ENCODE measurements around the gene MYL6.

Gene MYL6

GRCh38 chr12:56129206-56129941 is 28.8 kb upstream of the MYL6 start:
- H3K27ac ChIP-seq (ENCODE audit: low read depth, low read length): peak overlapping the region; percentile 45
- H3K9me3 ChIP-seq (ENCODE audit: control insufficient read depth in 1 of 2, low read length in 2 of 2): no peaks in the 10 kb centered on the region
- H3K36me3 ChIP-seq (ENCODE audit: control insufficient read depth in 1 of 2, insufficient read depth in 2 of 2, low read length in 2 of 2): peaks cover 30 to 38% of the 10 kb centered on the region in 2 donors
- H3K9ac ChIP-seq (ENCODE audit: low read depth in 1 of 2, low read length in 2 of 2): peak overlapping the region; percentile 84 to 94
- peaks cover 26 to 39% of the 10 kb centered on the region in 2 donors for H3K4me1 ChIP-seq (ENCODE audit: control insufficient read depth in 1 of 2, insufficient read depth in 2 of 2, low read length in 2 of 2)
- H3K27me3 ChIP-seq (ENCODE audit: control insufficient read depth in 1 of 2, insufficient read depth in 2 of 2, low read length in 2 of 2): no peaks in the 10 kb centered on the region
- H3K4me3 ChIP-seq (ENCODE audit: low read depth in 1 of 2, low read length in 2 of 2): peak overlapping the region; percentile 88 to 92

GRCh38 chr12:56129942-56130495 is 28.1 kb upstream of the MYL6 start:
- H3K27me3 ChIP-seq (ENCODE audit: control insufficient read depth in 1 of 2, insufficient read depth in 2 of 2, low read length in 2 of 2): no peaks in the 10 kb centered on the region
- peaks cover 26 to 39% of the 10 kb centered on the region in 2 donors for H3K4me1 ChIP-seq (ENCODE audit: control insufficient read depth in 1 of 2, insufficient read depth in 2 of 2, low read length in 2 of 2)
- H3K9ac ChIP-seq (ENCODE audit: low read depth in 1 of 2, low read length in 2 of 2): peak overlapping the region in 1 of 2 donors; percentile 94
- peaks cover 32 to 38% of the 10 kb centered on the region in 2 donors for H3K36me3 ChIP-seq (ENCODE audit: control insufficient read depth in 1 of 2, insufficient read depth in 2 of 2, low read length in 2 of 2)
- H3K4me3 ChIP-seq (ENCODE audit: low read depth in 1 of 2, low read length in 2 of 2): peak overlapping the region; percentile 88 to 92
- H3K9me3 ChIP-seq (ENCODE audit: control insufficient read depth in 1 of 2, low read length in 2 of 2): no peaks in the 10 kb centered on the region
- no peak overlapping the region for H3K27ac ChIP-seq (ENCODE audit: low read depth, low read length)

- Histone ChIP-seq H3K4me1 (ENCODE audit: control insufficient read depth in 1 of 2, insufficient read depth in 2 of 2, low read length in 2 of 2) (peaks cover 20 to 33% of the 10 kb centered on the region in 2 donors), H3K9ac (ENCODE audit: low read depth in 1 of 2, low read length in 2 of 2) (no peak overlapping the region), H3K4me3 (ENCODE audit: low read depth in 1 of 2, low read length in 2 of 2) (no peak overlapping the region), H3K27ac (ENCODE audit: low read depth, low read length) (no peak overlapping the region), H3K27me3 (ENCODE audit: control insufficient read depth in 1 of 2, insufficient read depth in 2 of 2, low read length in 2 of 2) (no peaks in the 10 kb centered on the region), H3K9me3 (ENCODE audit: control insufficient read depth in 1 of 2, low read length in 2 of 2) (no peaks in the 10 kb centered on the region), H3K36me3 (ENCODE audit: control insufficient read depth in 1 of 2, insufficient read depth in 2 of 2, low read length in 2 of 2) (peaks cover 32 to 41% of the 10 kb centered on the region in 2 donors)
Measured at GRCh38 chr12:56130876-56131275, 27.3 kb upstream of the MYL6 start.

GRCh38 chr12:56134897-56135296 is 23.3 kb upstream of the MYL6 start:
- H3K4me3 ChIP-seq (ENCODE audit: low read depth in 1 of 2, low read length in 2 of 2): no peak overlapping the region
- no peak overlapping the region for H3K9ac ChIP-seq (ENCODE audit: low read depth in 1 of 2, low read length in 2 of 2)
- H3K36me3 ChIP-seq (ENCODE audit: control insufficient read depth in 1 of 2, insufficient read depth in 2 of 2, low read length in 2 of 2): peaks cover 50 to 67% of the 10 kb centered on the region in 2 donors
- no peaks in the 10 kb centered on the region for H3K27me3 ChIP-seq (ENCODE audit: control insufficient read depth in 1 of 2, insufficient read depth in 2 of 2, low read length in 2 of 2)
- no peak overlapping the region for H3K27ac ChIP-seq (ENCODE audit: low read depth, low read length)
- H3K9me3 ChIP-seq (ENCODE audit: control insufficient read depth in 1 of 2, low read length in 2 of 2): no peaks in the 10 kb centered on the region
- peaks cover 0 to 4% of the 10 kb centered on the region in 2 donors for H3K4me1 ChIP-seq (ENCODE audit: control insufficient read depth in 1 of 2, insufficient read depth in 2 of 2, low read length in 2 of 2)

GRCh38 chr12:56137853-56138571 is 20.1 kb upstream of the MYL6 start:
- H3K9me3 ChIP-seq (ENCODE audit: control insufficient read depth in 1 of 2, low read length in 2 of 2): no peaks in the 10 kb centered on the region
- H3K27me3 ChIP-seq (ENCODE audit: control insufficient read depth in 1 of 2, insufficient read depth in 2 of 2, low read length in 2 of 2): no peaks in the 10 kb centered on the region
- no peaks in the 10 kb centered on the region for H3K4me1 ChIP-seq (ENCODE audit: control insufficient read depth in 1 of 2, insufficient read depth in 2 of 2, low read length in 2 of 2)
- H3K9ac ChIP-seq (ENCODE audit: low read depth in 1 of 2, low read length in 2 of 2): no peak overlapping the region
- no peak overlapping the region for H3K4me3 ChIP-seq (ENCODE audit: low read depth in 1 of 2, low read length in 2 of 2)
- peaks cover 46 to 63% of the 10 kb centered on the region in 2 donors for H3K36me3 ChIP-seq (ENCODE audit: control insufficient read depth in 1 of 2, insufficient read depth in 2 of 2, low read length in 2 of 2)
- H3K27ac ChIP-seq (ENCODE audit: low read depth, low read length): no peak overlapping the region

GRCh38 chr12:56141946-56142784 is 16.0 kb upstream of the MYL6 start:
- H3K9me3 ChIP-seq (ENCODE audit: control insufficient read depth in 1 of 2, low read length in 2 of 2): no peaks in the 10 kb centered on the region
- no peaks in the 10 kb centered on the region for H3K27me3 ChIP-seq (ENCODE audit: control insufficient read depth in 1 of 2, insufficient read depth in 2 of 2, low read length in 2 of 2)
- no peak overlapping the region for H3K4me3 ChIP-seq (ENCODE audit: low read depth in 1 of 2, low read length in 2 of 2)
- no peak overlapping the region for H3K9ac ChIP-seq (ENCODE audit: low read depth in 1 of 2, low read length in 2 of 2)
- H3K36me3 ChIP-seq (ENCODE audit: control insufficient read depth in 1 of 2, insufficient read depth in 2 of 2, low read length in 2 of 2): peaks cover 41 to 62% of the 10 kb centered on the region in 2 donors
- H3K27ac ChIP-seq (ENCODE audit: low read depth, low read length): no peak overlapping the region
- peaks cover 6% of the 10 kb centered on the region in 2 donors for H3K4me1 ChIP-seq (ENCODE audit: control insufficient read depth in 1 of 2, insufficient read depth in 2 of 2, low read length in 2 of 2)

GRCh38 chr12:56143217-56143616 is 14.9 kb upstream of the MYL6 start:
- H3K4me1 ChIP-seq (ENCODE audit: control insufficient read depth in 1 of 2, insufficient read depth in 2 of 2, low read length in 2 of 2): peaks cover 6% of the 10 kb centered on the region in 2 donors
- no peak overlapping the region for H3K27ac ChIP-seq (ENCODE audit: low read depth, low read length)
- no peak overlapping the region for H3K9ac ChIP-seq (ENCODE audit: low read depth in 1 of 2, low read length in 2 of 2)
- no peaks in the 10 kb centered on the region for H3K9me3 ChIP-seq (ENCODE audit: control insufficient read depth in 1 of 2, low read length in 2 of 2)
- no peaks in the 10 kb centered on the region for H3K27me3 ChIP-seq (ENCODE audit: control insufficient read depth in 1 of 2, insufficient read depth in 2 of 2, low read length in 2 of 2)
- no peak overlapping the region for H3K4me3 ChIP-seq (ENCODE audit: low read depth in 1 of 2, low read length in 2 of 2)
- H3K36me3 ChIP-seq (ENCODE audit: control insufficient read depth in 1 of 2, insufficient read depth in 2 of 2, low read length in 2 of 2): peaks cover 36 to 51% of the 10 kb centered on the region in 2 donors

GRCh38 chr12:56143870-56144269 is 14.3 kb upstream of the MYL6 start:
- H3K27ac ChIP-seq (ENCODE audit: low read depth, low read length): no peak overlapping the region

GRCh38 chr12:56145217-56145616 is 12.9 kb upstream of the MYL6 start:
- Histone ChIP-seq H3K36me3 (ENCODE audit: control insufficient read depth in 1 of 2, insufficient read depth in 2 of 2, low read length in 2 of 2) (peaks cover 30 to 44% of the 10 kb centered on the region in 2 donors), H3K9ac (ENCODE audit: low read depth in 1 of 2, low read length in 2 of 2) (no peak overlapping the region), H3K27ac (ENCODE audit: low read depth, low read length) (no peak overlapping the region), H3K4me1 (ENCODE audit: control insufficient read depth in 1 of 2, insufficient read depth in 2 of 2, low read length in 2 of 2) (peaks cover 6% of the 10 kb centered on the region in 2 donors), H3K27me3 (ENCODE audit: control insufficient read depth in 1 of 2, insufficient read depth in 2 of 2, low read length in 2 of 2) (no peaks in the 10 kb centered on the region), H3K9me3 (ENCODE audit: control insufficient read depth in 1 of 2, low read length in 2 of 2) (no peaks in the 10 kb centered on the region), H3K4me3 (ENCODE audit: low read depth in 1 of 2, low read length in 2 of 2) (no peak overlapping the region)

More at GRCh38 chr12:56143870-56144269, 14.3 kb upstream of the MYL6 start:
- Histone ChIP-seq H3K4me3 (ENCODE audit: low read depth in 1 of 2, low read length in 2 of 2) (no peak overlapping the region), H3K9ac (ENCODE audit: low read depth in 1 of 2, low read length in 2 of 2) (no peak overlapping the region), H3K4me1 (ENCODE audit: control insufficient read depth in 1 of 2, insufficient read depth in 2 of 2, low read length in 2 of 2) (peaks cover 6% of the 10 kb centered on the region in 2 donors), H3K36me3 (ENCODE audit: control insufficient read depth in 1 of 2, insufficient read depth in 2 of 2, low read length in 2 of 2) (peaks cover 30 to 45% of the 10 kb centered on the region in 2 donors), H3K9me3 (ENCODE audit: control insufficient read depth in 1 of 2, low read length in 2 of 2) (no peaks in the 10 kb centered on the region), H3K27me3 (ENCODE audit: control insufficient read depth in 1 of 2, insufficient read depth in 2 of 2, low read length in 2 of 2) (no peaks in the 10 kb centered on the region)
